ENCODE measurements around the gene SARS1. TPM values are rescaled to one million over a fixed set of nuclear protein-coding genes. Genes with fewer than 3 reads are reported as not detected.

SARS1 gene
- total RNA-seq, 1 experiment from 2014 or later, result 129 TPM

GRCh38 chr1:109190189-109190588 is 23.5 kb upstream of the SARS1 start:
- no peak for DNase-seq
- intact Hi-C loops (cut with micrococcal nuclease; ENCODE audit: unreplicated experiment), result loop anchor here (5.0 to 10.0 kb wide), 3 partner anchors 33 to 205 kb away; partner anchors contain the start of genes ELAPOR1 and SORT1
- TF ChIP-seq CTCF (IDR thresholded peaks at IDR 0.05; ENCODE audit: unreplicated experiment), result no peak
- no peaks in the 10 kb centered on the region for H3K9me3 Mint-ChIP-seq (ENCODE audit: low read depth, unreplicated experiment)
- BruUV-seq (replicated peaks), result no TSS peak
- H3K27me3 Mint-ChIP-seq (ENCODE audit: unreplicated experiment), result peaks cover 20% of the 10 kb centered on the region
- CTCF ChIA-PET, result no interaction called here
- H3K36me3 Mint-ChIP-seq (ENCODE audit: insufficient read depth, unreplicated experiment), result no peaks in the 10 kb centered on the region
- no peaks in the 10 kb centered on the region for H3K4me1 Mint-ChIP-seq (ENCODE audit: low read depth, unreplicated experiment)
- no peak overlapping the region for H3K4me3 Mint-ChIP-seq (ENCODE audit: low read depth, unreplicated experiment)
- H3K27ac Mint-ChIP-seq (ENCODE audit: unreplicated experiment), result no peak overlapping the region

GRCh38 chr1:109191377-109191776 is 22.3 kb upstream of the SARS1 start:
- peaks cover 8% of the 10 kb centered on the region for H3K27me3 Mint-ChIP-seq (ENCODE audit: unreplicated experiment)
- CTCF ChIA-PET, result interaction anchor here (0.6 to 1.0 kb wide), 2 partner anchors 103 to 126 kb away, joined by 3 to 5 read pairs; no protein-coding TSS in a partner anchor
- no peaks in the 10 kb centered on the region for H3K9me3 Mint-ChIP-seq (ENCODE audit: low read depth, unreplicated experiment)
- peak; percentile 24 for DNase-seq
- intact Hi-C loops (cut with micrococcal nuclease; ENCODE audit: unreplicated experiment), result loop anchor here (5.0 to 10.0 kb wide), 3 partner anchors 34 to 203 kb away; partner anchors contain the start of genes ELAPOR1 and SORT1
- H3K4me1 Mint-ChIP-seq (ENCODE audit: low read depth, unreplicated experiment), result no peaks in the 10 kb centered on the region
- TF ChIP-seq CTCF (IDR thresholded peaks at IDR 0.05; ENCODE audit: unreplicated experiment), result peak; percentile 22
- no peak overlapping the region for H3K4me3 Mint-ChIP-seq (ENCODE audit: low read depth, unreplicated experiment)
- no peak overlapping the region for H3K27ac Mint-ChIP-seq (ENCODE audit: unreplicated experiment)
- H3K36me3 Mint-ChIP-seq (ENCODE audit: insufficient read depth, unreplicated experiment), result no peaks in the 10 kb centered on the region
- BruUV-seq (replicated peaks), result no TSS peak

- CTCF ChIA-PET, result interaction anchor here (0.6 to 1.0 kb wide), 2 partner anchors 103 to 126 kb away, joined by 3 to 5 read pairs; no protein-coding TSS in a partner anchor
- no peak for TF ChIP-seq CTCF (IDR thresholded peaks at IDR 0.05; ENCODE audit: unreplicated experiment)
- no TSS peak for BruUV-seq (replicated peaks)
- no peak overlapping the region for H3K27ac Mint-ChIP-seq (ENCODE audit: unreplicated experiment)
- no peak for DNase-seq
- H3K27me3 Mint-ChIP-seq (ENCODE audit: unreplicated experiment), result peaks cover 3% of the 10 kb centered on the region
- H3K9me3 Mint-ChIP-seq (ENCODE audit: low read depth, unreplicated experiment), result no peaks in the 10 kb centered on the region
- no peaks in the 10 kb centered on the region for H3K36me3 Mint-ChIP-seq (ENCODE audit: insufficient read depth, unreplicated experiment)
- no peaks in the 10 kb centered on the region for H3K4me1 Mint-ChIP-seq (ENCODE audit: low read depth, unreplicated experiment)
- H3K4me3 Mint-ChIP-seq (ENCODE audit: low read depth, unreplicated experiment), result no peak overlapping the region
- intact Hi-C loops (cut with micrococcal nuclease; ENCODE audit: unreplicated experiment), result loop anchor here (5.0 to 10.0 kb wide), 3 partner anchors 35 to 203 kb away; partner anchors contain the start of genes ELAPOR1 and SORT1
Measured at GRCh38 chr1:109191891-109192290, 21.8 kb upstream of the SARS1 start.

- no peaks in the 10 kb centered on the region for H3K27me3 Mint-ChIP-seq (ENCODE audit: unreplicated experiment)
- no TSS peak for BruUV-seq (replicated peaks)
- no peak for DNase-seq
- H3K36me3 Mint-ChIP-seq (ENCODE audit: insufficient read depth, unreplicated experiment), result no peaks in the 10 kb centered on the region
- no peak overlapping the region for H3K27ac Mint-ChIP-seq (ENCODE audit: unreplicated experiment)
- intact Hi-C loops (cut with micrococcal nuclease; ENCODE audit: unreplicated experiment), result loop anchor here (5.0 to 10.0 kb wide), 3 partner anchors 35 to 202 kb away; partner anchors contain the start of genes ELAPOR1 and SORT1
- CTCF ChIA-PET, result interaction anchor here (1.5 kb wide), 1 partner anchor 92 kb away, joined by 5 read pairs; no protein-coding TSS in a partner anchor
- H3K9me3 Mint-ChIP-seq (ENCODE audit: low read depth, unreplicated experiment), result no peaks in the 10 kb centered on the region
- TF ChIP-seq CTCF (IDR thresholded peaks at IDR 0.05; ENCODE audit: unreplicated experiment), result no peak
- H3K4me1 Mint-ChIP-seq (ENCODE audit: low read depth, unreplicated experiment), result peaks cover 5% of the 10 kb centered on the region
- no peak overlapping the region for H3K4me3 Mint-ChIP-seq (ENCODE audit: low read depth, unreplicated experiment)
Measured at GRCh38 chr1:109192433-109192832, 21.3 kb upstream of the SARS1 start.
